Measurements from ENCODE around the gene EHD1. TPM values are rescaled to one million over a fixed set of nuclear protein-coding genes. Genes with fewer than 3 reads are reported as not detected.

The EHD1 gene
- total RNA-seq, 2 donors from 2014 or later, result 136 to 159 TPM

- no peaks in the 10 kb centered on the region for H3K9me3 Mint-ChIP-seq
- no peak for ATAC-seq (replicated peaks in 1 of 2)
- H3K36me3 Mint-ChIP-seq (ENCODE audit: insufficient read depth in 2 of 2), result no peaks in the 10 kb centered on the region
- DNase-seq, result no peak
- no peaks in the 10 kb centered on the region for H3K4me1 Mint-ChIP-seq (ENCODE audit: low read depth)
- H3K27ac Mint-ChIP-seq, result no peak overlapping the region
- H3K4me3 Mint-ChIP-seq, result no peak overlapping the region
- H3K27me3 Mint-ChIP-seq (ENCODE audit: low read depth), result no peaks in the 10 kb centered on the region
Observed at GRCh38 chr11:64834723-64835615, 43.5 kb downstream of the EHD1 start.

DNA sequence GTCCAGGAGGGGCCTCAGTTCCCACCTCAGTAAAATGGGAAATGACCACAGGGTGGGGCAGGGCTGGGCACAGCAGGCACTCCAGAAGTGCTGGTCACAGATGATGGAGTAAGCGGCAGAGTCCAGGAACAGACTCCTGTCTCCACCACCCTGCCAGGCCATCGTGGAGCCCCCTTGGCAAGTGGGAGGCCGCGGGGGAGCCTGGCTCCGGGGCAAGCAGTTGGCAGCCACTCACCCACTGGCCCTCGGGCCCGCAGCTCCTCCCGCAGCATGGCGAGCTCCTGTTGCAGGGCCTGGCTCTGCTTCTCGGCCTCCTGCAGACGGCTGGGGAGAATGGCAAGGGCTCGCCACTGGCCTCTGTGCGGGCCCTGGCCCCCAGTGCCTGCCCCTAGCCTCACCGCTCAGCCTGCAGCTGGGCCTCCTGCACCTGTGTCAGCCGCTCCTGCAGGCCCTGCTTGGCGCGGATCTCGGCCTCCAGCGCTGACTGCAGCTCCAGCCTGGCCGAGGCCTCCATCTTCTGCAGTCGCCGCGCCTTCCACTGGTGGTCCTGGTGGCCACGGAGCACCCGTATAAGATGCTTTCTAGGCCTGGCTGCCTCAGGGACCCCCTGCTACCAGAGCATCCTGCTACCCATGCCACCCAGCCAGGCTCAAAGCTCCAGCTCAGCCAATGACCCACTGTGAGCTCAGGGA is 44.2 kb downstream of the EHD1 start:
- Mint-ChIP-seq H3K36me3 (ENCODE audit: insufficient read depth in 2 of 2) (no peaks in the 10 kb centered on the region), H3K27me3 (ENCODE audit: low read depth) (no peaks in the 10 kb centered on the region), H3K27ac (no peak overlapping the region), H3K9me3 (no peaks in the 10 kb centered on the region), H3K4me1 (ENCODE audit: low read depth) (no peaks in the 10 kb centered on the region), H3K4me3 (no peak overlapping the region)
- DNase-seq (no peak), ATAC-seq (replicated peaks in 1 of 2) (no peak)

DNA sequence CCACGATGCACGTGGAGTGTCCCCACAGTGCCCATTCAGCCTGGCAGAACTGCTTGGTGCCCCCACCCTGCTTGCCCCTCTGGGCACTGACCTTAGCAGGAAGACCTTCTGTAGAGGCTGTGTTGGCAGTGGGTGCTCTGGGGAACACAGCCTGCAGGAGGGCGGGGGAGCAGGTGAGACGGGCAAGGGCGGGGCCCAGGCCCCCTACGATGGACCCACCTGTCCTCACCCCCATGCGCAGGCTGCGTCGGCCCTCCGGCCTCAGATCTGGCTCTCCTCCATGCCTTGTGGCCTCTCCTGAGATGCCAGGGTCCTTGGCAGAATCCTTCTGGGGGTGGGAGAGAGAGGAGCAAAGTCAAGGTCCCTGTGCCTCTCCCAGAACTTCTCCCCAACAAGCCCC is 44.9 kb downstream of the EHD1 start:
- H3K27me3 Mint-ChIP-seq (ENCODE audit: low read depth), result no peaks in the 10 kb centered on the region
- no peaks in the 10 kb centered on the region for H3K36me3 Mint-ChIP-seq (ENCODE audit: insufficient read depth in 2 of 2)
- no peak for DNase-seq
- no peak overlapping the region for H3K4me3 Mint-ChIP-seq
- H3K9me3 Mint-ChIP-seq, result no peaks in the 10 kb centered on the region
- H3K27ac Mint-ChIP-seq, result no peak overlapping the region
- H3K4me1 Mint-ChIP-seq (ENCODE audit: low read depth), result no peaks in the 10 kb centered on the region
- no peak for ATAC-seq (replicated peaks in 1 of 2)

DNA sequence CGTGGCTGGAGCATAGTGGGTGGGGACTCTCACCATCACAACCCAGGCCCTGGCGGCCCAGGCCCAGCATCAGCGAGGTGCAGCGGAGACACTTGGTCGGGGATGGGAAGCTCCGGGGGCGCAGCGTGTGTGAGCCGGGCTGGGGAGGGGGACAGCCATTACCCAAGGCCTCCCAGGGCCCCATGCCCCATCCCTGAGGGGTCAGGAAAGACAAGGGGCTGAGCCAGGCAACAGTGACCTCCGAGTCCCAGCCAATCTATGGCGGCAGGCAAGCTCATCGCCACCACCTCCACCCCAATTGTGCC is 45.3 kb downstream of the EHD1 start:
- H3K36me3 Mint-ChIP-seq (ENCODE audit: insufficient read depth in 2 of 2), result no peaks in the 10 kb centered on the region
- ATAC-seq (replicated peaks in 1 of 2) (no peak), DNase-seq (no peak)
- no peaks in the 10 kb centered on the region for H3K9me3 Mint-ChIP-seq
- H3K4me1 Mint-ChIP-seq (ENCODE audit: low read depth), result no peaks in the 10 kb centered on the region
- no peak overlapping the region for H3K27ac Mint-ChIP-seq
- H3K27me3 Mint-ChIP-seq (ENCODE audit: low read depth), result no peaks in the 10 kb centered on the region
- H3K4me3 Mint-ChIP-seq, result no peak overlapping the region

- Mint-ChIP-seq H3K27me3 (ENCODE audit: low read depth) (no peaks in the 10 kb centered on the region), H3K27ac (no peak overlapping the region), H3K4me3 (no peak overlapping the region), H3K9me3 (no peaks in the 10 kb centered on the region), H3K36me3 (ENCODE audit: insufficient read depth in 2 of 2) (no peaks in the 10 kb centered on the region), H3K4me1 (ENCODE audit: low read depth) (no peaks in the 10 kb centered on the region)
- no peak for DNase-seq
- ATAC-seq (replicated peaks in 1 of 2), result no peak
Observed at GRCh38 chr11:64832467-64833197, 45.8 kb downstream of the EHD1 start.

DNA sequence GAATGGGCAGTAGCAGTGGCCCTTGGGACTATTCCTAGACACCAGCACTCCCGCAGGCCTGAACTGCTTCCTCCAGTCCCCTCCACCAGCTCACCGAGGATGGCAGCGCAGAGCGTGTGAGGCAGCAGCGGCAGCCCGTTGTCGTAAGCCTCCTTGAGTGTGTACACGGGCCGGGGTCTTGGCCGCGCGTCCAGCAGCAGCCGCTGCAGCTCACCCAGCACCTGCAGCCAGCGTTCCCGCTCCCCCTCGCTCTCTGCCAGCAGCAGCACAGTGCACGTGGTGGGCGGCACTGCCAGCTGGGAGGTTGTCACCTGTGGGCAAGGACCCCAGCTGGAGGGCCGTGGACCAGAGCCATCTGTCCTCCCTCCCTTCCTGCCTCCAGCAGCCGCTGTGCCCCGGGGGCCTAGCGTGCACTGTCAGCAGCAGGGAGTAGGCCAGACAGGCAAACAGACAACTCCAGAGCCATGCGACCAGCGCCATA is 47.0 kb downstream of the EHD1 start:
- no peaks in the 10 kb centered on the region for H3K4me1 Mint-ChIP-seq (ENCODE audit: low read depth)

DNA sequence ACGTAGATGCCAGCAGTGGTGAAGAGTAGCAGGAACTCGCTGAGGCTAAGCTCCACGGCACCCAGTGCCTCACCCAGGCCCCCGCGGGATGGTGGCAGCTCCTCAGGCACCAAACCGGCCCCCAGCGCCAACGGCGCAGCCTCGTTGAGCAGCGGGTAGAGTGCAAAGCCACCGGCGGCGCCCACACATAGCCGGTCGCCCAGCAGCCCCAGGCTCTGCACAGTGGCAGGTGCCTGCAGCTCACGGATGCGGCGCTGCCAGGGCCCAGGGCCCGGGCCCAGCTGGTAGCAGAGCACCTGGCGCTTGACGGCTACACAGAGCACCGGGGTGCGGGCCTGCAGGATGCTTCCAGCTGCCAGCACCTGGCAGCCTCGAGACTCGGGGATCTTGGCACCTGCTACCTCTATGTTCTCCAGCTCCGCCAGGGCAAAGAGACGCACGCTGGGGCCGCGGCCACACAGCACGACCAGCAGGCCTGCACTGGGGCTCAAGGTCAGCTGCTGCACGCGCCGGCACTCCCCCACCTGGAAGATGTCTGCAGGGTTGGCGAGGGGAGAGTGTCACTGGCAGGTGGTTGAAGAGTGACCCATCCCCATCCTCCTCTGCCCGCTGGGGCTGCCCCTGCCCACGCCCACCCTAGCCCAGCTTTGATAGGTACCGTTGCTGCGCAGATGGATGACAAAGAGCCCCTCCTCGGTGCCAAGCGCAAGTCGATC is 48.7 kb downstream of the EHD1 start:
- Mint-ChIP-seq H3K36me3 (ENCODE audit: insufficient read depth in 2 of 2) (no peaks in the 10 kb centered on the region), H3K27me3 (ENCODE audit: low read depth) (no peaks in the 10 kb centered on the region), H3K4me1 (ENCODE audit: low read depth) (no peaks in the 10 kb centered on the region), H3K4me3 (no peak overlapping the region), H3K9me3 (no peaks in the 10 kb centered on the region), H3K27ac (no peak overlapping the region)
- DNase-seq (no peak), ATAC-seq (replicated peaks in 1 of 2) (no peak)

More for the DNA sequence above, 47.0 kb downstream of the EHD1 start:
- H3K27me3 Mint-ChIP-seq (ENCODE audit: low read depth), result no peaks in the 10 kb centered on the region
- H3K36me3 Mint-ChIP-seq (ENCODE audit: insufficient read depth in 2 of 2), result no peaks in the 10 kb centered on the region
- H3K27ac Mint-ChIP-seq, result no peak overlapping the region
- ATAC-seq (replicated peaks in 1 of 2), result no peak
- DNase-seq, result no peak
- H3K9me3 Mint-ChIP-seq, result no peaks in the 10 kb centered on the region
- H3K4me3 Mint-ChIP-seq, result no peak overlapping the region

GRCh38 chr11:64827451-64827839 is 51.0 kb downstream of the EHD1 start:
- Mint-ChIP-seq H3K4me3 (no peak overlapping the region), H3K4me1 (ENCODE audit: low read depth) (no peaks in the 10 kb centered on the region), H3K36me3 (ENCODE audit: insufficient read depth in 2 of 2) (no peaks in the 10 kb centered on the region), H3K27ac (no peak overlapping the region), H3K9me3 (no peaks in the 10 kb centered on the region), H3K27me3 (ENCODE audit: low read depth) (no peaks in the 10 kb centered on the region)
- no peak for ATAC-seq (replicated peaks in 1 of 2)
- no peak for DNase-seq

DNA sequence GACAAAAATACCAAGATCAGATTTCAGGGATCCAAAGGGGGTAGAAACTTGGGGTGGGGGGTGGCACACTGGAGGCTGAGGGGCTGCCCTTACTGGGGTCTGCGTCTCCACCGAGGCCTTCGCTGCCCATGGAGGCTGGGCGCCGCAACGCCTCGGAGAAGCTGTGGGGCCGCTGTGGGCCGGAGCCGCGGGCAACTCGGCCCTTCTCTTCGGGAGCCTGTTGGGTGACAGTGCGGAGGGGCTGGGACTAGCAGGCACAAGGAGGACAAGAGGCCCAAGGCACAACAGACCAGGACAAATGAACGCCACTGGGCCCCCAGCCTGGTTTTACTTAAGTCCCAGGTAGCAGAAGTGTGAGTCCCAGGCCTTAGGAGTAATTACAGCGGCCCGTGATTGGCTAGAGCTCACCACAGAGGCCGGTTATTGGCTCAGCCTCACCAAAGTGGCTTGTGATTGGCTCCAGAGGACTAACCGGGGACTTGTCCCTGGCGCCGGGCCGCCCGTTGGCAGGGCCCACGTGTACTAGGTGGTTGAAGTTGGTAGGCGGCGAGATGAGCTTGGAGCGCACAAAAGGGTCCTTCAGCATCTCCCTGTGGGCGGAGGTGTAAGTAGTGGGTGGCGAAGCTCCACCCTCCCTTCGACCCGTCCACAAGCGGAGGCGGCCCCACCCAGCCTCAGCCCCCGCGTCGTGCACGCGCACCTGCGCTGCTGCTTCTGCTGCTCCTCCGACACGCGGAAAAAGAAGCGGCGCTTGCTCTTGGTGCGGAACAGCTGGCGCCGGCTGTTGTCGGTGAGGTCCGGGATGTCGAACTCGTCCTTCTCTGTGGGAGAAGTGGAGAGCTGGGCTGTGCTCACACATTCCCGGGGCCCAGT is 51.6 kb downstream of the EHD1 start:
- H3K27me3 Mint-ChIP-seq (ENCODE audit: low read depth), result no peaks in the 10 kb centered on the region
- H3K4me1 Mint-ChIP-seq (ENCODE audit: low read depth), result no peaks in the 10 kb centered on the region
- no peaks in the 10 kb centered on the region for H3K36me3 Mint-ChIP-seq (ENCODE audit: insufficient read depth in 2 of 2)
- DNase-seq (no peak), ATAC-seq (replicated peaks in 1 of 2) (no peak)
- H3K27ac Mint-ChIP-seq, result no peak overlapping the region
- no peak overlapping the region for H3K4me3 Mint-ChIP-seq
- no peaks in the 10 kb centered on the region for H3K9me3 Mint-ChIP-seq

DNA sequence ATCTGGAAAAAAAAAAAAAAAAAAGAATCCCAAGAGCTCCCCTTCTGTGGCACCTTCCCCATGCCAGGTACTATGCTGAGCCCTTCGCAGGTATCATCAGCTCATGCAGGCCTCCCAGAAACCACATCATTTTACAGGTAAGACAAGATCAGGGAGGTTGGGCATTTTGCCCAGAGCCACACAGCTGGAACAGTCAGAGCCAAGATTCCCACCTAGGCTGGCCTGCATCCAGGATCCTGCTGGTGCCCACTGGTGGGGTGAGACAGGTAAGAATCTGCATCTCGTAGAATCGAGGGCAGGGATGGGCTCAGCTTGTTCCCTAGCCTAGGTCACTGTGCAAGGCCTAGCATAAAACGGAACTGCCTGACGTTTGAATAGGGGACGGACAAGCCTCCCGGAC is 52.4 kb downstream of the EHD1 start:
- Mint-ChIP-seq H3K4me1 (ENCODE audit: low read depth) (no peaks in the 10 kb centered on the region), H3K27ac (no peak overlapping the region), H3K9me3 (no peaks in the 10 kb centered on the region), H3K4me3 (no peak overlapping the region), H3K36me3 (ENCODE audit: insufficient read depth in 2 of 2) (no peaks in the 10 kb centered on the region), H3K27me3 (ENCODE audit: low read depth) (no peaks in the 10 kb centered on the region)
- no peak for ATAC-seq (replicated peaks in 1 of 2)
- no peak for DNase-seq

DNA sequence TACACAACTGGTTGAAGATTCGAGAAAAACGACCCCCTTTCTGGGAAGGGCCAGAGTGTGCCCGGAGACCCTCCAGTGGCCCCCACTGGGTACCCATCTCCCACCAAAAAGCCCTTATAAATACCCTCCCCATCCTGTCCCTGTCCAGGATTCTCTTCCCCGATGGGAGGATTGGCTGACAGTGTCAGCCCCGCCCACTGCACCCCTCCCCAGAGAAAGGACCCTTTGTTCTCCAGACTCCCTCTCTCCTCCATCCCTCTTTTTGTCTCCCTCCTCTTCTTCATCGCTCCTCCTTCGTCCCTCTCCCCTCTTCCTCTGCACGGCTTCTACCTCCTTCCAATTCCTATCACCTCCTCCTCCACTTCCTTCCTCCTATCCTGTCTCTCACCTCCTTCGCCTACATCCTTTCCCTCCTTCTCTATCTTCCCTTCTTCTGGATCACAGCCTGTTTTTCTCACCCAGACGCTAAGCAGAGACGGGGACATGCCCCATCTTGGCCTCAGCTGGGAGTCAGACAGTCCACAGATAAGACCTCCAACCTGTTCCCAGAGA is 54.8 kb downstream of the EHD1 start:
- H3K27ac Mint-ChIP-seq, result no peak overlapping the region
- no peak overlapping the region for H3K4me3 Mint-ChIP-seq
- no peaks in the 10 kb centered on the region for H3K27me3 Mint-ChIP-seq (ENCODE audit: low read depth)
- DNase-seq (no peak), ATAC-seq (replicated peaks in 1 of 2) (no peak)
- no peaks in the 10 kb centered on the region for H3K36me3 Mint-ChIP-seq (ENCODE audit: insufficient read depth in 2 of 2)
- H3K9me3 Mint-ChIP-seq, result no peaks in the 10 kb centered on the region
- H3K4me1 Mint-ChIP-seq (ENCODE audit: low read depth), result no peaks in the 10 kb centered on the region

DNA sequence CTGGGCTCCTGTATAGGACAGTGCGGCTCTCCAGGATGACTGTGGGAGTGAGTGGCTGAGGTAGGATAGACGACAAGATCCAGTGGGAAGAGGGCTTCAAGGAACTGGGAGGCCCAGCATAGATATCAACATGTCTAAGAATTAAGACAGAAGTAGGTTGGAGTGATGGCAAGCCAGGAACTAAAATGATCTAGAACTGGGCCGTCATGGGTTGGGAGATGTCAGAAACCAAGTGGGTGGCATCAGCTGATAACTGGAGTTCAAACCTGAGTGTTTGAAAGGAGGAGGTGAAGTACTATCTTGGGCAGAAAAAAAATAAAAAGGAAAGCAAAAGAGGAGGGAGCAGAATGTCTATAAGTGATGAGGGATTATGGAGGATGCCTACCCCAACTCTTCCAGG is 60.9 kb downstream of the EHD1 start:
- Mint-ChIP-seq H3K9me3 (no peaks in the 10 kb centered on the region), H3K4me3 (no peak overlapping the region), H3K4me1 (ENCODE audit: low read depth) (no peaks in the 10 kb centered on the region), H3K27me3 (ENCODE audit: low read depth) (no peaks in the 10 kb centered on the region), H3K27ac (no peak overlapping the region), H3K36me3 (ENCODE audit: insufficient read depth in 2 of 2) (no peaks in the 10 kb centered on the region)
- no peak for DNase-seq
- no peak for ATAC-seq (replicated peaks in 1 of 2)

Data from activated T-cell treated with anti-CD3 and anti-CD28 coated beads, Interleukin-2, amount 50 U/mL, for 72 hours (primary cell).